Cardiac fibroblast (primary cell): ENCODE data around the gene DNAJB14.

Experiments
- DNase-seq, 2 donors: peaks; one replicate each; pipeline versions ENCODE4 v3.0.0 to v3.0.0-alpha.2; 2010; ENCODE audit warnings: low read depth in 2 of 2
- H3K4me3 ChIP-seq, 2 donors: replicated peaks in 1 of 2; 1 replicate in 1 of 2; 2 replicates in 1 of 2; pipeline ENCODE4 v1.5.1; 2011; ENCODE audit warnings: low read depth in 2 of 2, low read length in 2 of 2, mild to moderate bottlenecking in 2 of 2, moderate library complexity in 1 of 2
- TF ChIP-seq, protein P1 (sequence below): IDR thresholded peaks from one replicate; pipeline ENCODE4 v1.5.1; 2011; ENCODE audit warnings: low read depth, mild to moderate bottlenecking, low read length, inconsistent platforms

DNAJB14 gene

DNA sequence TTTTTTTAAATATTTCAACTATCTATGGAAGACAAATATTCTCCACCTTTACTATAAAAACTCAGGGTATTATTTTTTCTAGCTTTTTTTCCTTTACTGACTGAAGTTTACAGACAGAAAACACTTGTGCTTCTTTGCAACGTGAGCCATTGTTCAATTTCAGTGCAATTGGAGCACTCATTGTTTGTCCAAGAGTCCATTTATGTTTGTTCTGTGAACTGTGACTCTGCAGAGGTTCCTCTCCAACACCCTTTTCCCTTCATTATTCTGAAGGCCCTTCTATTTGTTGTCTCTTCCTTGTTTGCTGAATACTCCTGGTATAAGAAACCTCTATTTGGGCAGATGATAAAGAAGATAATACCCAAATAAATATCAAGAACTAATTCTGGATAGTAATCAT, 92.4 kb downstream of the DNAJB14 start:
- TF ChIP-seq, protein P1, sequence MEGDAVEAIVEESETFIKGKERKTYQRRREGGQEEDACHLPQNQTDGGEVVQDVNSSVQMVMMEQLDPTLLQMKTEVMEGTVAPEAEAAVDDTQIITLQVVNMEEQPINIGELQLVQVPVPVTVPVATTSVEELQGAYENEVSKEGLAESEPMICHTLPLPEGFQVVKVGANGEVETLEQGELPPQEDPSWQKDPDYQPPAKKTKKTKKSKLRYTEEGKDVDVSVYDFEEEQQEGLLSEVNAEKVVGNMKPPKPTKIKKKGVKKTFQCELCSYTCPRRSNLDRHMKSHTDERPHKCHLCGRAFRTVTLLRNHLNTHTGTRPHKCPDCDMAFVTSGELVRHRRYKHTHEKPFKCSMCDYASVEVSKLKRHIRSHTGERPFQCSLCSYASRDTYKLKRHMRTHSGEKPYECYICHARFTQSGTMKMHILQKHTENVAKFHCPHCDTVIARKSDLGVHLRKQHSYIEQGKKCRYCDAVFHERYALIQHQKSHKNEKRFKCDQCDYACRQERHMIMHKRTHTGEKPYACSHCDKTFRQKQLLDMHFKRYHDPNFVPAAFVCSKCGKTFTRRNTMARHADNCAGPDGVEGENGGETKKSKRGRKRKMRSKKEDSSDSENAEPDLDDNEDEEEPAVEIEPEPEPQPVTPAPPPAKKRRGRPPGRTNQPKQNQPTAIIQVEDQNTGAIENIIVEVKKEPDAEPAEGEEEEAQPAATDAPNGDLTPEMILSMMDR = no peak
- DNase-seq = no peak
- no peak overlapping the region for H3K4me3 ChIP-seq

DNA sequence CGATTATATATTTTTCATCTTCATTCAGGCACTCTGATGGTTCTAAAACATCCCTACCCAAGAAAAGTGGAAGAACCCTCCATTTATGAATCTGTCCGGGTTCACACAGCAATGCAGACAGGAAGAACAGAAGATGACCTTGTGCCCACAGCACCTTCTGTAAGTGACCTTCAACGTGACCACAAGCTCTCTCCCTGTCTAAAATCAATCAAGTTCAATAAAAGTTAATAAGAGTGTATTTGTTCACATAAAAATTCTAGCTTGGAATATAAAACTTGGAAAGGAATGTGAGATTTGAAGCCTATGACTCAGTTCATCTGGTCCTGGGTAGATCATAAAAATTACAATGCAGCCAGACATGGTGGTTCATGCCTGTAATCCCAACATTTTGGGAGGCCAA, 93.2 kb downstream of the DNAJB14 start:
- DNase-seq = no peak
- no peak overlapping the region for H3K4me3 ChIP-seq
- TF ChIP-seq, protein P1 = no peak

DNA sequence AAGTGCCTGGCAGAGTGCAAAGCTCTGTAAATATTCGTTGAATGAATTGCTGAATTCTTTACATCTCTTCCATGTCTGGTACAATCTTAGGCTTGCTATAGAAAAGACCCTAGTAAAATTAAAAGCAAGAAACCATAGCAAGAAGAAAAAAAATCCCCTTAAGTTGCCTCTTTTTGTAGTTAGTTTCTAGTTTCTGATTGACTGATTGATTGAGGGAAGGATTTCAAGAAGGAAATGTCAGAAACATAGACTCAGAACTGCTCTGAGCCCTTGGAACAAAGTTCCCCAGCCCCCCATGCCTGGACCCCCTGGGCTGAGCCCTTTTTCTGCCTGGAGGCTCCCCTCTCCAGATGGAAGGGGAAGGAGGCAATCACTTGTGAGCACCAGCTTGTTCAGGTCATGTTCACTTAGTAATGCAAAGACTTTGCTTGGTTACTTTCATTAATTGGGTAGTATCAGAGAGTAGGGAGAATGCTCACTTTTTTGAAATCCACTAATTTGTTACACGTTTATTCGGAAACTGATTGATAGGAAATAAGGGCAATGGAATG, 94.1 kb downstream of the DNAJB14 start:
- H3K4me3 ChIP-seq = no peak overlapping the region
- TF ChIP-seq, protein P1 = no peak
- no peak for DNase-seq

DNA sequence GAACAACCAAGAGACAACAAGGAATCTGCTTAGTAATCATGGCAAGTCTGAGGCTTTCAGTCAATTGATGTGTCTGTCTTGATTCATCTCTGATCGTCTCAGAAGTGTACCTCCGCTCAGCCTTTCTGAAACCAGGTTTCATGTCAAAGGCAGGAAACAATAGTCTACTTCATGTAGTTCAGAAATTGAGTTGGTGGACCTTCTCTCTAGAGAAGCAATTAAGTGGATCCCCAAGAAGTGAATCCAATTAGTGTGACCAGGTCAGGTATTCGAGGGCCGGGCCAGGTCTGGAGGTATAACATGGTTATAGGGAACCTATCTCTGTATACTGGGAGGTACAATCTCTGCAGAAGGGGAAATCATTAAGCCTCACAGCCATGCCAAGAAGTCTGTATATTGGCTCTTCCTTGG, 97.8 kb downstream of the DNAJB14 start:
- no peak for DNase-seq
- TF ChIP-seq, protein P1 = no peak
- H3K4me3 ChIP-seq = no peak overlapping the region

DNA sequence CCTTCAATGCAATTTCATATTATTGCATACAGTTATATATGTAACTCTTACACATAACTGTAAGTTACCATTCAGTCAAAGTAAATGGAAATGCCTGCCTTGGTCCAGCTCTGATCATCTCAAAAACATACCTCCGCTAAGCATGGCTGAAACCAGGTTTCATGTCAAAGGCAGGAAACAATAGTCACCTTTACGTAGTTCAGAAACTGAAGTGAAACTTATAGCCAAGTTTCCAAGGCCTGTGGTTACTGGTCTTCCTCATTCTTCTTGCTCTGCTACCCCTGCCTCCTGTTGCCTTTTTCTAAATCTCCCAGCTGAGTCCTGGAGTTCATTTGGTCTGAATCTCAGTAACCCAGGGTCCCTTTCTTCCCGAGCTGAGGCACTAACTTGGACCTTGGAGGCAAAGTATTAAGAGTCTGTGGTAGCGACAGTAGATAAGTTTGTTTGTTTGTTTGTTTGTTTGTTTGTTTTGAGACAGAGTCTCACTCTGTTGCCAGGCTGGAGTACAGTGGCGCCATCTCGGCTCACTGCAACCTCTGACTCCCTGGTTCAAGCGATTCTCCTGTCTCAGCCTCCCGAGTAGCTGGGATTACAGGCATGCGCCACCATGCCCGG, 98.9 kb downstream of the DNAJB14 start:
- H3K4me3 ChIP-seq = no peak overlapping the region
- no peak for DNase-seq
- TF ChIP-seq, protein P1 = no peak

DNA sequence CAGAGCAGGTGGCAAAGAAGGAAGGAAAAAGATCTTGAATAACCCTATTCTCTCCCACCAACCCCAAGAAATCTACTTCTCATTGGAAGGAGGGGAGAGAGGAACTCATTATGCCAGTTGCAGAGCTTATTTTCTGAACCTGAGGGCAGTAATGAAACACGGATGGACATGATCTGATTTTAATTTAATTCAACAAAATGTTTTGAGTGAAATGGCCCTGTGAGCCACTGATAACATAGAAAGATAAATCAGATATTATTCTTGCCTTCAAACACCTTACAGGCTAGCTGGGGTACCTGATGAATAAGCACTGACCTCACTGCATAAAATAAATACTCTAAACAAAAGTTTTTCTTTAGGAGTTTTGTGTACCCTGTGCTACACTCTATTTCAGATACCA, 99.5 kb downstream of the DNAJB14 start:
- TF ChIP-seq, protein P1 = no peak
- DNase-seq = no peak
- no peak overlapping the region for H3K4me3 ChIP-seq
